H1 (cell line): ENCODE data around the gene CGN. TPM values are rescaled to one million over a fixed set of nuclear protein-coding genes. Genes with fewer than 3 reads are reported as not detected.

Experiments used
- CTCF ChIA-PET: fragments of 300-600 bp; sonication (Branson Sonifier 250); formaldehyde crosslinking; loops from one replicate; lab custom pipeline; 2021; ENCODE audit not compliant: partially characterized antibody; lab: Charles Lee
- POLR2A ChIA-PET: fragments of 300-600 bp; sonication (Branson Sonifier 250); formaldehyde crosslinking; loops from one replicate; lab custom pipeline; 2021; ENCODE audit warnings: inconsistent platforms; ENCODE audit not compliant: partially characterized antibody; lab: Charles Lee
- DNase-seq, 2 experiments: peaks; one replicate each; pipeline versions ENCODE4 v3.0.0 to v3.0.0-alpha.2; 2010 to 2022; ENCODE audit warnings: low spot score in 2 of 2, low read depth in 1 of 2, mixed read lengths in 1 of 2
- FAIRE-seq: peaks from 2 replicates; lab custom pipeline; 2011; peaks lifted over from hg19 to GRCh38; lab: Jason Lieb, UNC
- H2AFZ ChIP-seq: 2 replicates; pipeline ENCODE4 v1.8.1; 2012; ENCODE audit warnings: low read length, inconsistent platforms
- H2AK5ac ChIP-seq: 2 replicates; pipeline ENCODE4 v1.6.1; 2013; ENCODE audit warnings: low read depth, low read length
- H2BK120ac ChIP-seq: replicated peaks from 2 replicates; pipeline ENCODE3; 2013; ENCODE audit warnings: low read depth, low read length, inconsistent platforms
- H2BK12ac ChIP-seq: 2 replicates; pipeline ENCODE4 v1.6.1; 2013; ENCODE audit warnings: low read depth, low read length
- H2BK15ac ChIP-seq: 2 replicates; pipeline ENCODE4 v1.6.1; 2013; ENCODE audit warnings: low read length
- H2BK20ac ChIP-seq: 2 replicates; pipeline ENCODE4 v1.6.1; 2013; ENCODE audit warnings: low read length
- H2BK5ac ChIP-seq: 2 replicates; pipeline ENCODE4 v1.6.1; 2013; ENCODE audit warnings: low read depth, low read length
- H3K14ac ChIP-seq: 2 replicates; pipeline ENCODE4 v1.6.1; 2013; ENCODE audit warnings: inconsistent platforms; ENCODE audit not compliant: insufficient read length
- H3K18ac ChIP-seq: 2 replicates; pipeline ENCODE4 v1.6.1; 2013; ENCODE audit warnings: low read length; ENCODE audit errors: extremely low read depth
- H3K23ac ChIP-seq: 2 replicates; pipeline ENCODE4 v1.6.1; 2013; ENCODE audit warnings: inconsistent platforms; ENCODE audit not compliant: insufficient read length
- H3K23me2 ChIP-seq: 2 replicates; pipeline ENCODE4 v1.6.1; 2013; ENCODE audit warnings: low read depth, low read length
- H3K27ac ChIP-seq: 2 replicates; pipeline ENCODE4 v1.6.1; 2011; ENCODE audit warnings: low read depth, low read length, inconsistent platforms
- H3K27me3 ChIP-seq, 4 experiments: replicated peaks in 1 of 4; 1 replicate in 1 of 4; 2 replicates in 3 of 4; pipeline versions ENCODE4 v1.6.1 to v1.8.1; 2011 to 2013; ENCODE audit warnings: low read length in 3 of 4, mild to moderate bottlenecking in 3 of 4, inconsistent platforms in 2 of 4, mixed read lengths in 2 of 4, moderate library complexity in 1 of 4; ENCODE audit not compliant: control insufficient read depth in 3 of 4, insufficient read depth in 3 of 4; ENCODE audit errors: extremely low read depth in 1 of 4
- H3K36me3 ChIP-seq, 4 experiments: 2 replicates each; pipeline versions ENCODE4 v1.6.1 to v1.8.1; 2011 to 2013; ENCODE audit warnings: mild to moderate bottlenecking in 4 of 4, low read length in 3 of 4, moderate library complexity in 2 of 4, control low read depth in 1 of 4, inconsistent platforms in 1 of 4; ENCODE audit not compliant: insufficient read depth in 4 of 4, control insufficient read depth in 2 of 4
- H3K4ac ChIP-seq: replicated peaks from 2 replicates; pipeline ENCODE3; 2013; ENCODE audit warnings: low read length, low read depth, mixed read lengths, inconsistent platforms; ENCODE audit not compliant: insufficient read length
- H3K4me1 ChIP-seq, 4 experiments: replicated peaks in 1 of 4; 1 replicate in 1 of 4; 2 replicates in 3 of 4; pipeline versions ENCODE4 v1.6.1 to v1.8.1; 2011 to 2013; ENCODE audit warnings: low read length in 3 of 4, inconsistent platforms in 2 of 4, mixed read lengths in 1 of 4; ENCODE audit not compliant: insufficient read depth in 4 of 4, control insufficient read depth in 3 of 4
- H3K4me2 ChIP-seq, 2 experiments: 2 replicates each; pipeline versions ENCODE4 v1.6.1 to v1.8.1; 2011 to 2013; ENCODE audit warnings: low read depth in 2 of 2, low read length in 2 of 2, control low read depth in 1 of 2, inconsistent platforms in 1 of 2, mild to moderate bottlenecking in 1 of 2; ENCODE audit not compliant: insufficient read depth in 1 of 2
- H3K4me3 ChIP-seq, 4 experiments: fragments of 200-600, 300-600 bp in 1 of 4; sonication (generic), shearing (Covaris generic), sonication (Bioruptor Twin) in 1 of 4; 2 replicates each; pipeline versions ENCODE4 v1.5.1 to v1.8.1; 2011 to 2016; ENCODE audit warnings: low read length in 4 of 4, low read depth in 3 of 4, control low read depth in 2 of 4, inconsistent platforms in 2 of 4, mild to moderate bottlenecking in 2 of 4, mixed read lengths in 1 of 4, moderate library complexity in 1 of 4; ENCODE audit not compliant: insufficient read depth in 2 of 4; ENCODE audit errors: extremely low read depth in 1 of 4
- H3K56ac ChIP-seq: replicated peaks from 2 replicates; pipeline ENCODE3; 2013; ENCODE audit warnings: low read depth, mild to moderate bottlenecking, mixed read lengths, low read length, inconsistent platforms; ENCODE audit not compliant: insufficient read length
- H3K79me1 ChIP-seq: 2 replicates; pipeline ENCODE4 v1.6.1; 2013; ENCODE audit warnings: low read depth, low read length, control low read depth
- H3K79me2 ChIP-seq, 2 experiments: 2 replicates each; pipeline versions ENCODE4 v1.6.1 to v1.8.1; 2012 to 2013; ENCODE audit warnings: low read length in 2 of 2, mild to moderate bottlenecking in 2 of 2, inconsistent platforms in 1 of 2; ENCODE audit not compliant: insufficient read depth in 2 of 2, control insufficient read depth in 1 of 2
- H3K9ac ChIP-seq, 4 experiments: replicated peaks in 1 of 4; 1 replicate in 1 of 4; 2 replicates in 3 of 4; pipeline versions ENCODE4 v1.6.1 to v1.8.1; 2011 to 2013; ENCODE audit warnings: low read depth in 3 of 4, low read length in 3 of 4, control low read depth in 2 of 4, mild to moderate bottlenecking in 2 of 4, moderate library complexity in 2 of 4, inconsistent platforms in 1 of 4; ENCODE audit errors: extremely low read depth in 1 of 4
- H3K9me3 ChIP-seq, 2 experiments: 2 replicates each; pipeline versions ENCODE4 v1.6.1 to v1.8.1; 2012 to 2013; ENCODE audit warnings: mild to moderate bottlenecking in 2 of 2, moderate library complexity in 2 of 2, control low read depth in 1 of 2, inconsistent platforms in 1 of 2, low read depth in 1 of 2, low read length in 1 of 2, mixed read lengths in 1 of 2; ENCODE audit not compliant: insufficient read depth in 2 of 2
- H4K20me1 ChIP-seq, 2 experiments: replicated peaks in 1 of 2; 2 replicates each; pipeline versions ENCODE3 to v1.8.1; 2011 to 2013; ENCODE audit warnings: inconsistent platforms in 2 of 2, low read length in 2 of 2, mild to moderate bottlenecking in 1 of 2; ENCODE audit not compliant: insufficient read depth in 2 of 2, control insufficient read depth in 1 of 2
- H4K5ac ChIP-seq: 2 replicates; pipeline ENCODE4 v1.6.1; 2013; ENCODE audit warnings: low read length, low read depth, mixed read lengths, inconsistent platforms; ENCODE audit not compliant: insufficient read length
- H4K8ac ChIP-seq: 2 replicates; pipeline ENCODE4 v1.8.0; 2013; ENCODE audit warnings: mild to moderate bottlenecking, moderate library complexity, low read length, inconsistent platforms; ENCODE audit not compliant: insufficient read depth; ENCODE audit errors: extremely low read depth
- H4K91ac ChIP-seq: replicated peaks from 2 replicates; pipeline ENCODE3; 2013; ENCODE audit warnings: low read length, mixed read lengths, inconsistent platforms; ENCODE audit not compliant: insufficient read length
- ASH2L ChIP-seq: fragments of 200-600, 300-600 bp; sonication (generic); IDR thresholded peaks from one replicate; pipeline ENCODE4 v1.7.1; 2017; ENCODE audit warnings: low read length
- CBX8 ChIP-seq: fragments of 300-800, 300-1000 bp; sonication (generic); IDR thresholded peaks from 2 replicates; pipeline ENCODE4 v1.7.1; 2016; ENCODE audit warnings: low read depth, low read length, borderline replicate concordance
- CTBP2 ChIP-seq: IDR thresholded peaks from 2 replicates; pipeline ENCODE4 v1.7.0; 2011; ENCODE audit warnings: borderline replicate concordance, mild to moderate bottlenecking, moderate library complexity, mixed read lengths, low read length; ENCODE audit not compliant: insufficient read depth, insufficient read length
- HDAC2 ChIP-seq, 2 experiments: fragments of 300-600 bp in 1 of 2; sonication (generic) in 1 of 2; IDR thresholded peaks; 2 replicates each; pipeline ENCODE4 v1.6.1; 2011 to 2012; ENCODE audit warnings: low read depth in 2 of 2, low read length in 2 of 2, mild to moderate bottlenecking in 2 of 2, moderate library complexity in 2 of 2, borderline replicate concordance in 1 of 2, inconsistent platforms in 1 of 2
- NANOG ChIP-seq: IDR thresholded peaks from 2 replicates; pipeline ENCODE4 v1.6.1; 2011; ENCODE audit warnings: low read length, low read depth, mild to moderate bottlenecking, inconsistent platforms; ENCODE audit not compliant: insufficient read depth, poor library complexity, severe bottlenecking
- SIX5 ChIP-seq: IDR thresholded peaks from 2 replicates; pipeline ENCODE4 v1.6.1; 2011; ENCODE audit warnings: mild to moderate bottlenecking, low read depth, low read length
- SP4 ChIP-seq: IDR thresholded peaks from 2 replicates; pipeline ENCODE4 v1.6.1; 2012; ENCODE audit warnings: low read length, inconsistent platforms
- USF2 ChIP-seq: IDR thresholded peaks from 2 replicates; pipeline ENCODE4 v1.6.1; 2011; ENCODE audit warnings: low read length, improper control_type of control experiment
- WGBS, 2 experiments: shearing (Covaris generic) in 1 of 2; methylation state at CpG; one replicate each; pipeline versions ENCODE4 v1.1.6 to v1.1.7; 2013 to 2015; ENCODE audit warnings: low lambda C conversion rate in 2 of 2, mixed read lengths in 2 of 2, inconsistent platforms in 1 of 2, low coverage in 1 of 2, missing lambda C conversion rate in 1 of 2; ENCODE audit not compliant: insufficient replicate concordance in 2 of 2, insufficient coverage in 1 of 2, insufficient read length in 1 of 2; ENCODE audit errors: extremely low coverage in 1 of 2, missing lambda C conversion rate in 1 of 2; 5-methylcytosine and 5-hydroxymethylcytosine counted together
- polyA plus RNA-seq, 7 experiments: library from polyadenylated mRNA; depleted of rRNA in 3 of 7; stranded (reverse) in 5 of 7; unstranded in 2 of 7; fragments of >200 nt in 5 of 7; fragments of 200-250 nt in 2 of 7; gene quantifications; 1 replicate in 5 of 7; 2 replicates in 1 of 7; 4 replicates in 1 of 7; pipeline versions ENCODE4 v1.2.1 to v1.2.3, GENCODE V29; 2011 to 2013; ENCODE audit warnings: missing spikeins in 2 of 7, mixed read lengths in 2 of 7
- total RNA-seq: library from RNA; stranded (reverse); fragmentation: NEBNext Ultra II Directional; extraction: Animal tissue kit (Norgen Biotek cat#: 25700); gene quantifications from 2 replicates; pipeline ENCODE4 v1.2.1, GENCODE V29; 2021
- TF ChIP-seq, protein P1 (sequence below): IDR thresholded peaks from 2 replicates; pipeline ENCODE4 v1.6.1; 2012; ENCODE audit warnings: low read length, inconsistent platforms

CGN gene
- total and polyA plus RNA-seq, 2 of the 8 experiments (the other 6 are each of a cell fraction or from before 2014, with no cell fraction given), result 15.9 to 52.7 TPM

- H3K27ac ChIP-seq, result no peak overlapping the region
- no peaks in the 10 kb centered on the region for H3K27me3 ChIP-seq
- H3K36me3 ChIP-seq, result no peaks in the 10 kb centered on the region
- no peak overlapping the region for H3K23ac ChIP-seq
- no peaks in the 10 kb centered on the region for H3K79me1 ChIP-seq
- WGBS, 2 experiments, result 76% methylated on average over 5 of the region's 5 CpGs; no CpG with 5 or more reads in 1 of the 2 experiments
- FAIRE-seq, result no peak
- no peak overlapping the region for H4K91ac ChIP-seq
- H2BK15ac ChIP-seq, result no peak overlapping the region
- H3K14ac ChIP-seq, result no peak overlapping the region
- no peak overlapping the region for H4K5ac ChIP-seq
- H3K4me2 ChIP-seq, result no peak overlapping the region
- no peak overlapping the region for H2AFZ ChIP-seq
- no peak overlapping the region for H2BK5ac ChIP-seq
- no peaks in the 10 kb centered on the region for H4K20me1 ChIP-seq
- no peak overlapping the region for H3K4me3 ChIP-seq
- H3K56ac ChIP-seq, result no peak overlapping the region
- POLR2A ChIA-PET, result interaction anchor here (1.2 to 4.6 kb wide), 3 partner anchors 11 to 38 kb away, joined by 3 to 34 read pairs (median 3); partner anchors contain the start of genes CGN and TUFT1
- H3K4me1 ChIP-seq, result no peaks in the 10 kb centered on the region
- H3K9me3 ChIP-seq, result no peaks in the 10 kb centered on the region
- H2AK5ac ChIP-seq, result no peak overlapping the region
- no peak overlapping the region for H2BK120ac ChIP-seq
- H4K8ac ChIP-seq, result no peak overlapping the region
- H2BK20ac ChIP-seq, result no peak overlapping the region
- H3K79me2 ChIP-seq, result no peaks in the 10 kb centered on the region
- no peak overlapping the region for H2BK12ac ChIP-seq
- CTCF ChIA-PET, result interaction anchor here (1.0 to 1.7 kb wide), 6 partner anchors 9 to 39 kb away, joined by 3 to 8 read pairs (median 3); no protein-coding TSS in a partner anchor
- no peak overlapping the region for H3K18ac ChIP-seq
- no peak overlapping the region for H3K9ac ChIP-seq
- DNase-seq, result no peak
- no peak overlapping the region for H3K4ac ChIP-seq
- H3K23me2 ChIP-seq, result no peaks in the 10 kb centered on the region
- TF ChIP-seq ASH2L (no peak), NANOG (no peak), HDAC2 (IDR thresholded peaks at IDR 0.05; ENCODE audit: borderline replicate concordance in 1 of 2, low read depth in 2 of 2, low read length in 2 of 2) (no peak), SIX5 (no peak), CTBP2 (no peak), SP4 (no peak), USF2 (no peak), CBX8 (no peak)
- TF ChIP-seq, protein P1, sequence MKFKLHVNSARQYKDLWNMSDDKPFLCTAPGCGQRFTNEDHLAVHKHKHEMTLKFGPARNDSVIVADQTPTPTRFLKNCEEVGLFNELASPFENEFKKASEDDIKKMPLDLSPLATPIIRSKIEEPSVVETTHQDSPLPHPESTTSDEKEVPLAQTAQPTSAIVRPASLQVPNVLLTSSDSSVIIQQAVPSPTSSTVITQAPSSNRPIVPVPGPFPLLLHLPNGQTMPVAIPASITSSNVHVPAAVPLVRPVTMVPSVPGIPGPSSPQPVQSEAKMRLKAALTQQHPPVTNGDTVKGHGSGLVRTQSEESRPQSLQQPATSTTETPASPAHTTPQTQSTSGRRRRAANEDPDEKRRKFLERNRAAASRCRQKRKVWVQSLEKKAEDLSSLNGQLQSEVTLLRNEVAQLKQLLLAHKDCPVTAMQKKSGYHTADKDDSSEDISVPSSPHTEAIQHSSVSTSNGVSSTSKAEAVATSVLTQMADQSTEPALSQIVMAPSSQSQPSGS, result no peak
These were observed 9.0 kb upstream of the CGN start for GRCh38 chr1:151502035-151502700.
